SK-N-SH (cell line): ENCODE results near the gene BCL2L11. TPM values are rescaled to one million over a fixed set of nuclear protein-coding genes. Genes with fewer than 3 reads are reported as not detected.

ENCODE experiments used
- CTCF ChIA-PET: fragments of 300-600, 350-600 bp; formaldehyde crosslinking; extraction: SDS; loops from one replicate; lab custom pipeline; 2021; lab: Yijun Ruan, JAX
- POLR2A ChIA-PET: fragments of 350-600 bp; sonication (Branson Sonifier 250); formaldehyde crosslinking; extraction: SDS; loops from one replicate; lab custom pipeline; 2020; ENCODE audit warnings: antibody characterized with exemption, inconsistent platforms; lab: Yijun Ruan, JAX
- DNase-seq: peaks from one replicate; pipeline ENCODE4 v3.0.0; 2012
- H2AFZ ChIP-seq: fragments of 200-600 bp; sonication (generic); 2 replicates; pipeline ENCODE4 v1.8.1; 2016; ENCODE audit warnings: antibody characterized with exemption, mild to moderate bottlenecking, low read depth
- H3F3A ChIP-seq: fragments of 200-600 bp; sonication (generic); replicated peaks from 2 replicates; pipeline ENCODE3; 2016; ENCODE audit warnings: antibody characterized with exemption, mild to moderate bottlenecking; ENCODE audit not compliant: insufficient read depth
- H3K27ac ChIP-seq, 2 experiments: fragments of 200-500 bp in 1 of 2; fragments of 200-600 bp in 1 of 2; sonication (Bioruptor generic) in 1 of 2; sonication (generic), shearing (Covaris generic) in 1 of 2; 2 replicates each; pipeline versions ENCODE4 v1.5.1 to v1.6.1; 2014 to 2016; ENCODE audit warnings: low read depth in 2 of 2, inconsistent platforms in 1 of 2, low read length in 1 of 2, mild to moderate bottlenecking in 1 of 2, mixed read lengths in 1 of 2
- H3K27me3 ChIP-seq: fragments of 200-600 bp; sonication (generic), shearing (Covaris generic); 2 replicates; pipeline ENCODE4 v1.6.1; 2016; ENCODE audit warnings: mixed run types; ENCODE audit not compliant: insufficient read depth
- H3K36me3 ChIP-seq, 2 experiments: fragments of 200-500 bp in 1 of 2; fragments of 200-600 bp in 1 of 2; sonication (Bioruptor generic) in 1 of 2; sonication (generic) in 1 of 2; replicated peaks in 1 of 2; 2 replicates each; pipeline versions ENCODE3 to v1.5.1; 2014 to 2016; ENCODE audit warnings: low read length in 1 of 2, mild to moderate bottlenecking in 1 of 2; ENCODE audit not compliant: insufficient read depth in 2 of 2, control insufficient read depth in 1 of 2
- H3K4me1 ChIP-seq, 2 experiments: fragments of 200-500 bp in 1 of 2; fragments of 200-600 bp in 1 of 2; sonication (Bioruptor generic) in 1 of 2; sonication (generic), shearing (Covaris generic) in 1 of 2; 2 replicates each; pipeline versions ENCODE4 v1.5.1 to v1.6.1; 2014 to 2016; ENCODE audit warnings: low read depth in 1 of 2, low read length in 1 of 2, mixed run types in 1 of 2; ENCODE audit not compliant: insufficient read depth in 2 of 2, control insufficient read depth in 1 of 2
- H3K4me2 ChIP-seq: fragments of 200-600 bp; sonication (generic), shearing (Covaris generic); 2 replicates; pipeline ENCODE4 v1.6.1; 2017; ENCODE audit warnings: mixed run types
- H3K4me3 ChIP-seq, 2 experiments: fragments of 200-500 bp in 1 of 2; fragments of 200-600 bp in 1 of 2; sonication (Bioruptor generic) in 1 of 2; sonication (generic), shearing (Covaris generic) in 1 of 2; 2 replicates each; pipeline versions ENCODE4 v1.5.1 to v1.8.1; 2014 to 2016; ENCODE audit warnings: low read depth in 2 of 2, inconsistent platforms in 1 of 2, low read length in 1 of 2, mild to moderate bottlenecking in 1 of 2, mixed read lengths in 1 of 2, moderate library complexity in 1 of 2
- H3K79me2 ChIP-seq: fragments of 200-600 bp; sonication (generic); 2 replicates; pipeline ENCODE4 v1.8.1; 2017; ENCODE audit warnings: mild to moderate bottlenecking; ENCODE audit not compliant: insufficient read depth
- H3K9ac ChIP-seq: fragments of 200-600 bp; sonication (generic); 2 replicates; pipeline ENCODE4 v1.6.1; 2017; ENCODE audit warnings: mixed run types
- H3K9me2 ChIP-seq: fragments of 200-600 bp; sonication (generic); 2 replicates; pipeline ENCODE4 v1.6.1; 2017; ENCODE audit warnings: mixed run types
- H3K9me3 ChIP-seq: fragments of 200-600 bp; sonication (generic); 2 replicates; pipeline ENCODE4 v1.6.1; 2017; ENCODE audit warnings: mixed run types, mild to moderate bottlenecking, moderate library complexity
- H4K20me1 ChIP-seq: fragments of 200-600 bp; sonication (generic); 2 replicates; pipeline ENCODE4 v1.6.1; 2017; ENCODE audit warnings: mild to moderate bottlenecking, mixed run types; ENCODE audit not compliant: insufficient read depth
- CHD2 ChIP-seq: fragments of 150-350 bp; IDR thresholded peaks from 2 replicates; pipeline ENCODE4 v1.6.1; 2018; ENCODE audit warnings: low read length; ENCODE audit not compliant: partially characterized antibody
- ELF1 ChIP-seq: IDR thresholded peaks from 2 replicates; pipeline ENCODE4 v1.4.0; 2012
- EP300 ChIP-seq, 2 experiments: IDR thresholded peaks; 2 replicates each; pipeline versions ENCODE4 v1.4.0 to v1.6.1; 2012; ENCODE audit warnings: borderline replicate concordance in 1 of 2, low read depth in 1 of 2, low read length in 1 of 2
- EZH2phosphoT487 ChIP-seq: fragments of 200-600 bp; sonication (generic); IDR thresholded peaks from 2 replicates; pipeline ENCODE4 v1.6.1; 2017; ENCODE audit warnings: low read depth, mixed run types, mild to moderate bottlenecking, antibody characterized with exemption, moderate library complexity, borderline replicate concordance
- FOSL2 ChIP-seq: IDR thresholded peaks from 2 replicates; pipeline ENCODE4 v1.4.0; 2012; ENCODE audit warnings: low read depth, mild to moderate bottlenecking, moderate library complexity, borderline replicate concordance
- GABPA ChIP-seq: IDR thresholded peaks from 2 replicates; pipeline ENCODE4 v1.4.0; 2012; ENCODE audit warnings: low read depth, mild to moderate bottlenecking
- MEF2A ChIP-seq: IDR thresholded peaks from 2 replicates; pipeline ENCODE4 v1.4.0; 2012; ENCODE audit warnings: low read depth, borderline replicate concordance
- MXI1 ChIP-seq: IDR thresholded peaks from 2 replicates; pipeline ENCODE4 v1.6.1; 2012; ENCODE audit warnings: mild to moderate bottlenecking, low read depth, low read length, improper control_type of control experiment
- NRF1 ChIP-seq: IDR thresholded peaks from 2 replicates; pipeline ENCODE4 v1.6.1; 2012; ENCODE audit warnings: low read depth, mild to moderate bottlenecking, low read length
- POLR2AphosphoS5 ChIP-seq: IDR thresholded peaks from 2 replicates; pipeline ENCODE4 v1.6.1; 2012; ENCODE audit warnings: low read depth, low read length
- RAD21 ChIP-seq: IDR thresholded peaks from 2 replicates; pipeline ENCODE4 v1.6.1; 2012; ENCODE audit warnings: mild to moderate bottlenecking, low read length
- RCOR1 ChIP-seq: fragments of 150-350 bp; IDR thresholded peaks from 2 replicates; pipeline ENCODE4 v1.6.1; 2017; ENCODE audit warnings: antibody characterized with exemption, low read length
- RFX5 ChIP-seq: IDR thresholded peaks from 2 replicates; pipeline ENCODE4 v1.6.1; 2012; ENCODE audit warnings: mild to moderate bottlenecking, improper control_type of control experiment, low read length
- RXRA ChIP-seq: IDR thresholded peaks from 2 replicates; pipeline ENCODE4 v1.4.0; 2012; ENCODE audit warnings: low read depth, mild to moderate bottlenecking, borderline replicate concordance
- SIN3A ChIP-seq: IDR thresholded peaks from 2 replicates; pipeline ENCODE4 v1.6.1; 2012; ENCODE audit warnings: low read depth, mild to moderate bottlenecking, low read length, moderate library complexity, borderline replicate concordance
- SMC3 ChIP-seq: IDR thresholded peaks from 2 replicates; pipeline ENCODE4 v1.6.1; 2012; ENCODE audit warnings: low read depth, low read length, improper control_type of control experiment
- TAF1 ChIP-seq: IDR thresholded peaks from 2 replicates; pipeline ENCODE4 v1.6.1; 2012; ENCODE audit warnings: low read depth, mild to moderate bottlenecking, low read length, moderate library complexity, borderline replicate concordance
- YY1 ChIP-seq: IDR thresholded peaks from 2 replicates; pipeline ENCODE4 v1.4.0; 2012; ENCODE audit warnings: low read depth, mild to moderate bottlenecking
- WGBS: methylation state at CpG from one replicate; pipeline ENCODE4 v1.1.6; 2017; ENCODE audit warnings: low lambda C conversion rate; 5-methylcytosine and 5-hydroxymethylcytosine counted together
- polyA plus RNA-seq, 3 experiments: library from polyadenylated mRNA; depleted of rRNA; stranded (reverse); fragments of >200 nt; gene quantifications; 2 replicates each; pipeline ENCODE4 v1.2.3, GENCODE V29; 2012
- TF ChIP-seq, protein P1 (sequence below): IDR thresholded peaks from 2 replicates; pipeline ENCODE4 v1.4.0; 2012; ENCODE audit warnings: low read depth
- TF ChIP-seq, protein P2 (sequence below): IDR thresholded peaks from 2 replicates; pipeline ENCODE4 v1.6.1; 2012; ENCODE audit warnings: mild to moderate bottlenecking, low read depth, low read length, moderate library complexity

Gene BCL2L11
- polyA plus RNA-seq, 1 of the 3 experiments (the other 2 are of a cell fraction) = 3.3 TPM

DNA sequence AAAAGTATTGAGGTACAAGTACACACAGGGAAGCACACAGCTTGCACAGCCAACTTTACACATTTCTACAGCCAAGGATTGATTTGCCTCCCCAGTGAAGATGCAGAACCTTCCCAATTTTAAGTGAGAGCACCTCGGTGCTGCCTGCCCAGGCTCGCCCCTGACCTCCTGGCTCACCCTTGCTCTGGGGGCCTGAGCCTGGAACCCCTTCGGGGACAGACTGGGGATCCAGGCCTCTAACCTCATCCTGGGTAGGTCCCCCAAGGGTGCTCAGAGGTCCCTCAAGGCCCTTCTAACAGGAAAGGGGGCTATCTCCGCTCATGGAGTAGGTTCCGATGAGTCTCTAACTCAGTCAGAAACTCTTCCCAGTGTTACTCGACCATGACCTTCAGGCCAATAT lies 53.1 kb downstream of the BCL2L11 start:
- POLR2A ChIA-PET = no interaction called here
- H2AFZ ChIP-seq = no peak overlapping the region
- H3K9me3 ChIP-seq = no peaks in the 10 kb centered on the region
- no peak overlapping the region for H3K27ac ChIP-seq
- no peaks in the 10 kb centered on the region for H3F3A ChIP-seq
- CTCF ChIA-PET = no interaction called here
- no peaks in the 10 kb centered on the region for H3K79me2 ChIP-seq
- no peaks in the 10 kb centered on the region for H4K20me1 ChIP-seq
- no peak overlapping the region for H3K9ac ChIP-seq
- peaks cover 3 to 6% of the 10 kb centered on the region in 2 experiments; a peak in 2 of 4 replicates for H3K4me1 ChIP-seq
- no peaks in the 10 kb centered on the region for H3K9me2 ChIP-seq
- no peaks in the 10 kb centered on the region for H3K27me3 ChIP-seq
- H3K4me2 ChIP-seq = no peak overlapping the region
- TF ChIP-seq, protein P1, sequence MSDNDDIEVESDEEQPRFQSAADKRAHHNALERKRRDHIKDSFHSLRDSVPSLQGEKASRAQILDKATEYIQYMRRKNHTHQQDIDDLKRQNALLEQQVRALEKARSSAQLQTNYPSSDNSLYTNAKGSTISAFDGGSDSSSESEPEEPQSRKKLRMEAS = no peak
- TF ChIP-seq YY1 (no peak), RAD21 (no peak), CHD2 (no peak), RCOR1 (no peak), MEF2A (no peak), NRF1 (no peak), TAF1 (no peak), GABPA (no peak), SMC3 (no peak), ELF1 (no peak), EZH2phosphoT487 (no peak), SIN3A (no peak), EP300 (IDR thresholded peaks at IDR 0.05; ENCODE audit: borderline replicate concordance in 1 of 2, low read depth in 1 of 2, low read length in 1 of 2) (no peak), RFX5 (no peak), RXRA (no peak), POLR2AphosphoS5 (no peak), FOSL2 (no peak), MXI1 (no peak)
- TF ChIP-seq, protein P2, sequence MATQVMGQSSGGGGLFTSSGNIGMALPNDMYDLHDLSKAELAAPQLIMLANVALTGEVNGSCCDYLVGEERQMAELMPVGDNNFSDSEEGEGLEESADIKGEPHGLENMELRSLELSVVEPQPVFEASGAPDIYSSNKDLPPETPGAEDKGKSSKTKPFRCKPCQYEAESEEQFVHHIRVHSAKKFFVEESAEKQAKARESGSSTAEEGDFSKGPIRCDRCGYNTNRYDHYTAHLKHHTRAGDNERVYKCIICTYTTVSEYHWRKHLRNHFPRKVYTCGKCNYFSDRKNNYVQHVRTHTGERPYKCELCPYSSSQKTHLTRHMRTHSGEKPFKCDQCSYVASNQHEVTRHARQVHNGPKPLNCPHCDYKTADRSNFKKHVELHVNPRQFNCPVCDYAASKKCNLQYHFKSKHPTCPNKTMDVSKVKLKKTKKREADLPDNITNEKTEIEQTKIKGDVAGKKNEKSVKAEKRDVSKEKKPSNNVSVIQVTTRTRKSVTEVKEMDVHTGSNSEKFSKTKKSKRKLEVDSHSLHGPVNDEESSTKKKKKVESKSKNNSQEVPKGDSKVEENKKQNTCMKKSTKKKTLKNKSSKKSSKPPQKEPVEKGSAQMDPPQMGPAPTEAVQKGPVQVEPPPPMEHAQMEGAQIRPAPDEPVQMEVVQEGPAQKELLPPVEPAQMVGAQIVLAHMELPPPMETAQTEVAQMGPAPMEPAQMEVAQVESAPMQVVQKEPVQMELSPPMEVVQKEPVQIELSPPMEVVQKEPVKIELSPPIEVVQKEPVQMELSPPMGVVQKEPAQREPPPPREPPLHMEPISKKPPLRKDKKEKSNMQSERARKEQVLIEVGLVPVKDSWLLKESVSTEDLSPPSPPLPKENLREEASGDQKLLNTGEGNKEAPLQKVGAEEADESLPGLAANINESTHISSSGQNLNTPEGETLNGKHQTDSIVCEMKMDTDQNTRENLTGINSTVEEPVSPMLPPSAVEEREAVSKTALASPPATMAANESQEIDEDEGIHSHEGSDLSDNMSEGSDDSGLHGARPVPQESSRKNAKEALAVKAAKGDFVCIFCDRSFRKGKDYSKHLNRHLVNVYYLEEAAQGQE = no peak
- DNase-seq = no peak
- H3K36me3 ChIP-seq = no peaks in the 10 kb centered on the region
- whole genome bisulfite sequencing = 85% methylated on average over 6 of the region's 6 CpGs
- H3K4me3 ChIP-seq = no peak overlapping the region
